ENCODE measurements around the gene CDSN.

The CDSN gene

DNA sequence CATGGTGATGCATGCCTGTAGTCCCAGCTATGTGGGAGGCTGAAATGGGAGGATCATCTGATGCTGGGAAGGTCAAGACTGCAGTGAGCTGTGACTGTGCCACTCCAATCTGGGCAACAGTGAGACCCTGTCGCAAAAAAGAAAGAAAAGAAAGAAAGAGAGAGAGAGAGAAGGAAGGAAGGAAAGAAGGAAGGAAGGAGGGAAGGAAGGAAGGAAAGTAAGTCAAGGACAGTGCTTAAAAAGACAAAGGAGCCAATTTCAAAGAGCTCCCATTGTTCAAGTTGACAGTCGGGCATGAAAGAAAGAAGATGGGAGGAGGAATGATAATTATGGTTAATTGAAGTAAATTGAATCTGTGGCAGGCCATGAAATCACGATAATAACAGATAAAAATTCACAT, 24.0 kb downstream of the CDSN start:
- H3K27me3 ChIP-seq (ENCODE audit: low read depth), result no peaks in the 10 kb centered on the region
- H3K4me3 ChIP-seq, result no peak overlapping the region
- H3K4me1 ChIP-seq, result peaks cover 33% of the 10 kb centered on the region
- peaks cover 3% of the 10 kb centered on the region; the same call in 1 of the 2 replicates for H3K9me3 ChIP-seq
- no peak for DNase-seq (ENCODE audit: low spot score in 2 of 2)
- no peaks in the 10 kb centered on the region for H3K36me3 ChIP-seq (replicated peaks)
- in situ Hi-C loops (cut with MboI; ENCODE audit: low sequenced_read_pairs), result loop anchor here (25.0 kb wide), 1 partner anchor 609 kb away; the partner anchor contains the start of gene HLA-E

DNA sequence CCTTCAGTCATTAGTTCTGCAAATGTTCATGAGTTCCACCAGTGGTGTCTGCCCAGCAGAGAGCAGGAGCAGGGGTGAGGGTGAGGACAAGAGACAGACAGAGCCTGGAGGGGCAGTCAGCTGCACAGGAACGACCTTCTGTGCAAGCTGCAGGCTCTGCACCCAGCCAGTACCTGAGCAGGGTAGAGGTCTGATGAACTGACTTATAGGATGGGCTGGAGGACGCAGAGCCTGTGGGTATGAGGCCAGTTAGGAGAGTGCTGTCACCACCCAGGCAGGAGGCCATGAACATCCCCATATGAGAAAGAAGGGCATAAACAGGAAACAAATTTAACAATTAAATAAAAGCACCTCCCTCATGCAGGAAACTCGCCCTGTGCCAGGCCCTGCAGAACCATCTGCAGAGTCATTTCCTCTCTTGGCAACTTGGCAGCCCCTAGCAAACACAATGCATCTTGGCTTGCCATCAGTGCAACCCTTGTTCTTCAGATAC, 25.8 kb downstream of the CDSN start:
- no peak for DNase-seq (ENCODE audit: low spot score in 2 of 2)
- in situ Hi-C loops (cut with MboI; ENCODE audit: low sequenced_read_pairs), result loop anchor here (25.0 kb wide), 1 partner anchor 607 kb away; the partner anchor contains the start of gene HLA-E
- H3K4me1 ChIP-seq, result peaks cover 28% of the 10 kb centered on the region

DNA sequence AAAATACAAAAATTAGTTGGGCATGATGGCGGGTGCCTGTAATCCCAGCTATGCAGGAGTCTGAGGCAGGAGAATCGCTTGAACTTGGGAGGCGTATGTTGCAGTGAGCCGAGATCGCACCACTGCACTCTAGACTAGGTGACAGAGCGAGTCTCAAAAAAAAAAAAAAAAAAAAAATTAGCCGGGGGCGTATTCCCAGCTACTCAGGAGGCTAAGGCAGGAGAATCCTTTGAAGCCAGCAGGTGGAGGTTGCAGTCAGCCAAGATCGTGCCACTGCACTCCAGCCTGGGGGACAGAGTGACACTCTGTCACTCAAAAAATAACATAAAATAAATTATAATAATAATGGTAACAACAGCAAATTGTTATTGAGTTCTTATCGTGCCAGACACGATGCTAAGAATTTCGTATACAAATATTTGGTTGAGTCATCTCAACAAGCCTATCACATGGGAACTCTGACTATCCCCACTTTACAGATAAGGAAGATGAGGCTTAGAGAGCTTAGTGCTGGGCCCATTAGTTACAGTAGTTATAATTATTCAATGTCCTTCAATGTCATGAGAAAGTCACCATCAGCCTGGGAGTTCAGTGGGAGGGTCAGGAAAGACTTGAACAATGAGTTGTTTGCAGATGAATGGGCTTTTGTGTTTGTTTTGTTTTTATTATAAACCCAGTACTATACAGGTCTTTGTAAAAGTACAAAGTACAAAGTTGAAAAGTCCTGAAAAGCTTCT, 27.3 kb downstream of the CDSN start:
- in situ Hi-C loops (cut with MboI; ENCODE audit: low sequenced_read_pairs), result loop anchor here (25.0 kb wide), 1 partner anchor 606 kb away; the partner anchor contains the start of gene HLA-E

More for the DNA sequence above, 25.8 kb downstream of the CDSN start:
- H3K9me3 ChIP-seq, result peaks cover 3% of the 10 kb centered on the region; the same call in 1 of the 2 replicates
- H3K27me3 ChIP-seq (ENCODE audit: low read depth), result no peaks in the 10 kb centered on the region
- H3K36me3 ChIP-seq (replicated peaks), result no peaks in the 10 kb centered on the region
- no peak overlapping the region for H3K4me3 ChIP-seq

DNA sequence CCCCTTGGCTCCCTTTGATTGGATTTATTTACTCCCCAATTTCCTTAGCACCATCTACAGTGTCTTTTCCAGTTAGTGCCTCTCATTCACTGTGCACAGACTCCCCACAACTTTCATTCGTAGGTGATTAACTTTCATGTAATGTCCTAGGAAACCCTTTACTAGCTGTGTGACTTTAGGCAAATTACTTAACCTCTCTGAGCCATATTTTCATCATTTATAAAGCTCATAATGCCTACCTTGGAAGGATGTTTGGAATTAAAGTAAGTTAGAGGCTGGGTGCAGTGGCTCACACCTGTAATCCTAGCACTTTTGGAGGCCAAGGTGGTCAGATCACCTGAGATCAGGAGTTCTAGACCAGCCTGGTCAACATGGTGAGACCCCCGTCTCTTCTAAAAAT, 28.0 kb downstream of the CDSN start:
- DNase-seq (ENCODE audit: low spot score in 2 of 2), result no peak
- no peaks in the 10 kb centered on the region for H3K36me3 ChIP-seq (replicated peaks)
- H3K4me1 ChIP-seq, result peaks cover 29% of the 10 kb centered on the region
- H3K4me3 ChIP-seq, result no peak overlapping the region
- H3K27me3 ChIP-seq (ENCODE audit: low read depth), result no peaks in the 10 kb centered on the region
- peaks cover 3% of the 10 kb centered on the region; the same call in 1 of the 2 replicates for H3K9me3 ChIP-seq
- in situ Hi-C loops (cut with MboI; ENCODE audit: low sequenced_read_pairs), result loop anchor here (25.0 kb wide), 1 partner anchor 605 kb away; the partner anchor contains the start of gene HLA-E

More for the DNA sequence above, 27.3 kb downstream of the CDSN start:
- peaks cover 28% of the 10 kb centered on the region for H3K4me1 ChIP-seq
- H3K9me3 ChIP-seq, result peaks cover 3% of the 10 kb centered on the region; the same call in 1 of the 2 replicates
- H3K36me3 ChIP-seq (replicated peaks), result no peaks in the 10 kb centered on the region
- no peak overlapping the region for H3K4me3 ChIP-seq
- peak; percentile 68 to 97 for DNase-seq (ENCODE audit: low spot score in 2 of 2)
- no peaks in the 10 kb centered on the region for H3K27me3 ChIP-seq (ENCODE audit: low read depth)

GRCh38 chr6:31091680-31092079, 28.6 kb downstream of the CDSN start:
- Histone ChIP-seq H3K4me1 (peaks cover 30% of the 10 kb centered on the region), H3K36me3 (replicated peaks) (no peaks in the 10 kb centered on the region), H3K9me3 (peaks cover 3% of the 10 kb centered on the region; the same call in 1 of the 2 replicates), H3K4me3 (no peak overlapping the region), H3K27me3 (ENCODE audit: low read depth) (no peaks in the 10 kb centered on the region)
- in situ Hi-C loops (cut with MboI; ENCODE audit: low sequenced_read_pairs), result loop anchor here (25.0 kb wide), 1 partner anchor 604 kb away; the partner anchor contains the start of gene HLA-E
- no peak for DNase-seq (ENCODE audit: low spot score in 2 of 2)

- H3K4me3 ChIP-seq, result no peak overlapping the region
- H3K27me3 ChIP-seq (ENCODE audit: low read depth), result no peaks in the 10 kb centered on the region
- peaks cover 3% of the 10 kb centered on the region; the same call in 1 of the 2 replicates for H3K9me3 ChIP-seq
- no peaks in the 10 kb centered on the region for H3K36me3 ChIP-seq (replicated peaks)
- DNase-seq (ENCODE audit: low spot score in 2 of 2), result peak in 1 of 2 experiments; percentile 42
- in situ Hi-C loops (cut with MboI; ENCODE audit: low sequenced_read_pairs), result loop anchor here (25.0 kb wide), 1 partner anchor 604 kb away; the partner anchor contains the start of gene HLA-E
- H3K4me1 ChIP-seq, result peaks cover 28% of the 10 kb centered on the region
These were observed 29.3 kb downstream of the CDSN start for GRCh38 chr6:31090973-31091364.

- no peak for DNase-seq (ENCODE audit: low spot score in 2 of 2)
- Histone ChIP-seq H3K4me1 (peaks cover 28% of the 10 kb centered on the region), H3K9me3 (peaks cover 3% of the 10 kb centered on the region; the same call in 1 of the 2 replicates), H3K27me3 (ENCODE audit: low read depth) (no peaks in the 10 kb centered on the region), H3K4me3 (no peak overlapping the region), H3K36me3 (replicated peaks) (no peaks in the 10 kb centered on the region)
- in situ Hi-C loops (cut with MboI; ENCODE audit: low sequenced_read_pairs), result loop anchor here (25.0 kb wide), 1 partner anchor 603 kb away; the partner anchor contains the start of gene HLA-E
These were observed 29.8 kb downstream of the CDSN start for GRCh38 chr6:31090275-31090972.

- Histone ChIP-seq H3K36me3 (replicated peaks) (no peaks in the 10 kb centered on the region), H3K9me3 (peaks cover 3% of the 10 kb centered on the region; the same call in 1 of the 2 replicates), H3K4me3 (no peak overlapping the region), H3K4me1 (peaks cover 13% of the 10 kb centered on the region), H3K27me3 (ENCODE audit: low read depth) (no peaks in the 10 kb centered on the region)
- in situ Hi-C loops (cut with MboI; ENCODE audit: low sequenced_read_pairs), result loop anchor here (25.0 kb wide), 1 partner anchor 600 kb away; the partner anchor contains the start of gene HLA-E
- peak; percentile 80 to 92 for DNase-seq (ENCODE audit: low spot score in 2 of 2)
These were observed 32.7 kb downstream of the CDSN start for GRCh38 chr6:31087494-31088089.

DNA sequence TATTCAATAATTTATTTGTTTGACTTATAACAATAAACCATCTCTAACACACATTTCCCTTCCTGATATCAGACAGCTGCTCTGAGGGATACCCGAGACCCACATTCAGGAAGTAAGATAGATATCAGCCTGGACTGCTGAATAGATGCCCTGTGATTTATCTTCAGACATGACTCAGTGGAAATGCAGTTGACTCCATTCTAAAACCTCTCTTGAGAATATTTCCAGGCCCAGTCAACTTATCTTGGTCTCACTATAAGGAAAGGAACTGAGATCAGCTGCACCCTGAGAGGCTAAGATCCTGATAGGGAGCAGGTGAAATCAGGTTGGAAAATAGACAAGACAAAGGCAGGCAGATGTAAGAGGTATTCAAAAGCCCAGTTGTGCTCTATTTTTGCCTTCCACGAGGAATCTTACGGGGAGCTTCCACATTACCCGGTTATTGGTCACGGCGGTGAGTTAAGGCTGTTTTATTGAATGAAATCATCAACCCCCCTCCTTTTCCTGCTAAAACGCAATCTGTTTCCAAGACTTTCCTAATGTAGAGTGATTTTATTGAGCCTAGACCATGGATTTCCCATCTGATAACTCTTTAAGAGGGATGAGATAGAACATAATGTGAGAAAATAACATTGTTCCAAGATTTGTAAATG, 33.3 kb downstream of the CDSN start:
- in situ Hi-C loops (cut with MboI; ENCODE audit: low sequenced_read_pairs), result loop anchor here (25.0 kb wide), 1 partner anchor 600 kb away; the partner anchor contains the start of gene HLA-E
- H3K36me3 ChIP-seq (replicated peaks), result no peaks in the 10 kb centered on the region
- no peak for DNase-seq (ENCODE audit: low spot score in 2 of 2)
- no peak overlapping the region for H3K4me3 ChIP-seq
- peaks cover 10% of the 10 kb centered on the region for H3K4me1 ChIP-seq
- no peaks in the 10 kb centered on the region for H3K9me3 ChIP-seq
- no peaks in the 10 kb centered on the region for H3K27me3 ChIP-seq (ENCODE audit: low read depth)

GRCh38 chr6:31083742-31084354, 36.4 kb downstream of the CDSN start:
- H3K27me3 ChIP-seq (ENCODE audit: low read depth), result no peaks in the 10 kb centered on the region
- peaks cover 5% of the 10 kb centered on the region; the same call in 1 of the 2 replicates for H3K4me1 ChIP-seq
- no peak overlapping the region for H3K4me3 ChIP-seq
- peak; percentile 50 to 82 for DNase-seq (ENCODE audit: low spot score in 2 of 2)
- no peaks in the 10 kb centered on the region for H3K36me3 ChIP-seq (replicated peaks)
- in situ Hi-C loops (cut with MboI; ENCODE audit: low sequenced_read_pairs), result loop anchor here (5.0 to 25.0 kb wide), 2 partner anchors 257 to 597 kb away; partner anchors contain the start of gene HLA-E
- H3K9me3 ChIP-seq, result no peaks in the 10 kb centered on the region

GRCh38 chr6:31081872-31082271, 38.4 kb downstream of the CDSN start:
- no peak for DNase-seq (ENCODE audit: low spot score in 2 of 2)
- Histone ChIP-seq H3K4me3 (no peak overlapping the region), H3K4me1 (peaks cover 2% of the 10 kb centered on the region; the same call in 1 of the 2 replicates), H3K27me3 (ENCODE audit: low read depth) (no peaks in the 10 kb centered on the region), H3K9me3 (no peaks in the 10 kb centered on the region), H3K36me3 (replicated peaks) (no peaks in the 10 kb centered on the region)
- in situ Hi-C loops (cut with MboI; ENCODE audit: low sequenced_read_pairs), result loop anchor here (5.0 to 25.0 kb wide), 2 partner anchors 255 to 595 kb away; partner anchors contain the start of gene HLA-E

- H3K4me1 ChIP-seq, result peaks cover 2% of the 10 kb centered on the region; the same call in 1 of the 2 replicates
- in situ Hi-C loops (cut with MboI; ENCODE audit: low sequenced_read_pairs), result loop anchor here (5.0 to 25.0 kb wide), 4 partner anchors 162 to 592 kb away; partner anchors contain the start of genes FLOT1, HLA-E and IER3
- DNase-seq (ENCODE audit: low spot score in 2 of 2), result peak; percentile 74 to 84
These were observed 40.5 kb downstream of the CDSN start for GRCh38 chr6:31079656-31080261.

More at GRCh38 chr6:31079656-31080261, 40.5 kb downstream of the CDSN start:
- Histone ChIP-seq H3K36me3 (replicated peaks) (no peaks in the 10 kb centered on the region), H3K9me3 (no peaks in the 10 kb centered on the region), H3K4me3 (no peak overlapping the region), H3K27me3 (ENCODE audit: low read depth) (no peaks in the 10 kb centered on the region)

All from HAP-1 (cell line).